IgD-negative memory B cell (primary cell): ENCODE results near the gene TMEM255B. TPM values are rescaled to one million over a fixed set of nuclear protein-coding genes. Genes with fewer than 3 reads are reported as not detected.
"Not testable (repeated sequence)": the region's sequence is repeated elsewhere in the genome, so short reads cannot be mapped to it uniquely, and the experiment has no call there.

Experiments used
- H3K27ac Mint-ChIP-seq, 3 donors: one replicate each; pipeline ENCODE4 v1.8.0; 2020 to 2022; ENCODE audit warnings: mild to moderate bottlenecking in 3 of 3, mixed read lengths in 3 of 3, moderate library complexity in 1 of 3
- H3K27me3 Mint-ChIP-seq: one replicate; pipeline ENCODE4 v1.8.0; 2021; ENCODE audit warnings: mixed read lengths
- H3K36me3 Mint-ChIP-seq: one replicate; pipeline ENCODE4 v1.8.0; 2020; ENCODE audit warnings: mild to moderate bottlenecking, mixed read lengths
- H3K4me1 Mint-ChIP-seq, 3 donors: one replicate each; pipeline ENCODE4 v1.8.0; 2020 to 2022; ENCODE audit warnings: mixed read lengths in 3 of 3, mild to moderate bottlenecking in 1 of 3
- H3K4me3 Mint-ChIP-seq, 4 donors: one replicate each; pipeline ENCODE4 v1.8.0; 2020 to 2022; ENCODE audit warnings: mild to moderate bottlenecking in 4 of 4, mixed read lengths in 4 of 4, moderate library complexity in 3 of 4
- H3K9me3 Mint-ChIP-seq, 3 donors: one replicate each; pipeline ENCODE4 v1.8.0; 2020 to 2021; ENCODE audit warnings: mixed read lengths in 3 of 3, mild to moderate bottlenecking in 1 of 3
- polyA plus RNA-seq: library from polyadenylated mRNA; unstranded; fragments of 300-500 nt; fragmentation: Illumina TruSeq; gene quantifications from one replicate; pipeline ENCODE4 v1.2.3, GENCODE V29; 2021

TMEM255B gene
- polyA plus RNA-seq, 1 donor from 2014 or later, result 0.70 TPM

GRCh38 chr13:113742000-113742441, 17.0 kb upstream of the TMEM255B start:
- Mint-ChIP-seq H3K4me3 (peak overlapping the region in 1 of 4 donors; percentile 65), H3K36me3 (no peaks in the 10 kb centered on the region), H3K27ac (no peak overlapping the region), H3K27me3 (peaks cover 19% of the 10 kb centered on the region), H3K9me3 (no peaks in the 10 kb centered on the region), H3K4me1 (peaks cover 0 to 12% (median 0%) of the 10 kb centered on the region in 3 donors)

GRCh38 chr13:113742445-113743120, 16.4 kb upstream of the TMEM255B start:
- no peaks in the 10 kb centered on the region for H3K36me3 Mint-ChIP-seq
- H3K4me1 Mint-ChIP-seq, result peaks cover 0 to 12% (median 0%) of the 10 kb centered on the region in 3 donors
- H3K27ac Mint-ChIP-seq, result no peak overlapping the region
- peaks cover 19% of the 10 kb centered on the region for H3K27me3 Mint-ChIP-seq
- H3K4me3 Mint-ChIP-seq, result peak overlapping the region in 1 of 4 donors; percentile 65
- no peaks in the 10 kb centered on the region for H3K9me3 Mint-ChIP-seq

- Mint-ChIP-seq H3K4me3 (no peak overlapping the region), H3K27ac (no peak overlapping the region), H3K36me3 (no peaks in the 10 kb centered on the region), H3K9me3 (no peaks in the 10 kb centered on the region), H3K27me3 (peaks cover 19% of the 10 kb centered on the region), H3K4me1 (peaks cover 0 to 12% (median 0%) of the 10 kb centered on the region in 3 donors)
Observed at GRCh38 chr13:113743366-113744195, 15.4 kb upstream of the TMEM255B start.

GRCh38 chr13:113744197-113745000, 14.6 kb upstream of the TMEM255B start:
- Mint-ChIP-seq H3K4me3 (no peak overlapping the region), H3K4me1 (peaks cover 0 to 12% (median 0%) of the 10 kb centered on the region in 3 donors), H3K27me3 (peaks cover 19% of the 10 kb centered on the region), H3K27ac (no peak overlapping the region), H3K36me3 (no peaks in the 10 kb centered on the region), H3K9me3 (no peaks in the 10 kb centered on the region)

GRCh38 chr13:113745059-113745458, 14.0 kb upstream of the TMEM255B start:
- no peaks in the 10 kb centered on the region for H3K36me3 Mint-ChIP-seq
- H3K4me3 Mint-ChIP-seq, result no peak overlapping the region
- H3K27ac Mint-ChIP-seq, result no peak overlapping the region
- peaks cover 18% of the 10 kb centered on the region for H3K27me3 Mint-ChIP-seq
- peaks cover 0 to 12% (median 0%) of the 10 kb centered on the region in 3 donors for H3K4me1 Mint-ChIP-seq
- no peaks in the 10 kb centered on the region for H3K9me3 Mint-ChIP-seq

GRCh38 chr13:113745500-113746142, 13.4 kb upstream of the TMEM255B start:
- H3K36me3 Mint-ChIP-seq, H3K4me3 Mint-ChIP-seq, H3K27ac Mint-ChIP-seq, H3K9me3 Mint-ChIP-seq: not testable (repeated sequence)
- peaks cover 0 to 12% (median under 1%) of the 10 kb centered on the region in 3 donors for H3K4me1 Mint-ChIP-seq
- H3K27me3 Mint-ChIP-seq, result peaks cover 13% of the 10 kb centered on the region

GRCh38 chr13:113746143-113746525, 12.9 kb upstream of the TMEM255B start:
- Mint-ChIP-seq H3K27ac (peak overlapping the region in 2 of 3 donors; percentile 6 to 33), H3K4me3 (no peak overlapping the region)

GRCh38 chr13:113746671-113747070, 12.4 kb upstream of the TMEM255B start:
- no peak overlapping the region for H3K4me3 Mint-ChIP-seq
- H3K27me3 Mint-ChIP-seq, result peaks cover 6% of the 10 kb centered on the region
- peaks cover 0 to 6% (median 1%) of the 10 kb centered on the region in 3 donors for H3K4me1 Mint-ChIP-seq
- H3K36me3 Mint-ChIP-seq, result no peaks in the 10 kb centered on the region
- peak overlapping the region in 1 of 3 donors; percentile 33 for H3K27ac Mint-ChIP-seq
- H3K9me3 Mint-ChIP-seq, result peaks cover 0 to 2% (median 0%) of the 10 kb centered on the region in 3 donors

More at GRCh38 chr13:113746143-113746525, 12.9 kb upstream of the TMEM255B start:
- H3K27me3 Mint-ChIP-seq, result peaks cover 8% of the 10 kb centered on the region
- no peaks in the 10 kb centered on the region for H3K36me3 Mint-ChIP-seq
- H3K4me1 Mint-ChIP-seq, result peaks cover 0 to 12% (median 1%) of the 10 kb centered on the region in 3 donors
- peaks cover 0 to 2% (median 0%) of the 10 kb centered on the region in 3 donors for H3K9me3 Mint-ChIP-seq

- Mint-ChIP-seq H3K4me3 (no peak overlapping the region), H3K36me3 (no peaks in the 10 kb centered on the region), H3K9me3 (peaks cover 0 to 2% (median 0%) of the 10 kb centered on the region in 3 donors), H3K27me3 (peaks cover 4% of the 10 kb centered on the region), H3K27ac (no peak overlapping the region), H3K4me1 (peaks cover 0 to 4% (median 1%) of the 10 kb centered on the region in 3 donors)
Observed at GRCh38 chr13:113747291-113747833, 11.7 kb upstream of the TMEM255B start.

GRCh38 chr13:113748101-113748861, 10.7 kb upstream of the TMEM255B start:
- peaks cover 0 to 4% (median 1%) of the 10 kb centered on the region in 3 donors for H3K4me1 Mint-ChIP-seq
- no peaks in the 10 kb centered on the region for H3K36me3 Mint-ChIP-seq
- H3K9me3 Mint-ChIP-seq, result peaks cover 0 to 2% (median 0%) of the 10 kb centered on the region in 3 donors
- H3K27me3 Mint-ChIP-seq, result no peaks in the 10 kb centered on the region
- H3K4me3 Mint-ChIP-seq, result no peak overlapping the region
- H3K27ac Mint-ChIP-seq, result no peak overlapping the region

GRCh38 chr13:113748862-113749451, 10.1 kb upstream of the TMEM255B start:
- H3K27ac Mint-ChIP-seq, result no peak overlapping the region
- H3K9me3 Mint-ChIP-seq, result peaks cover 0 to 2% (median 0%) of the 10 kb centered on the region in 3 donors
- H3K36me3 Mint-ChIP-seq, result no peaks in the 10 kb centered on the region
- peaks cover 0 to 4% (median 1%) of the 10 kb centered on the region in 3 donors for H3K4me1 Mint-ChIP-seq
- H3K4me3 Mint-ChIP-seq, result no peak overlapping the region
- no peaks in the 10 kb centered on the region for H3K27me3 Mint-ChIP-seq

- no peak overlapping the region for H3K4me3 Mint-ChIP-seq
- H3K27ac Mint-ChIP-seq, result no peak overlapping the region
- H3K36me3 Mint-ChIP-seq, result no peaks in the 10 kb centered on the region
- peaks cover 0 to 4% (median 1%) of the 10 kb centered on the region in 3 donors for H3K4me1 Mint-ChIP-seq
- no peaks in the 10 kb centered on the region for H3K27me3 Mint-ChIP-seq
- peaks cover 0 to 2% (median 0%) of the 10 kb centered on the region in 3 donors for H3K9me3 Mint-ChIP-seq
Observed at GRCh38 chr13:113749507-113749906, 9.5 kb upstream of the TMEM255B start.

GRCh38 chr13:113749967-113750366, 9.1 kb upstream of the TMEM255B start:
- Mint-ChIP-seq H3K4me3 (no peak overlapping the region), H3K36me3 (no peaks in the 10 kb centered on the region), H3K27ac (no peak overlapping the region), H3K27me3 (no peaks in the 10 kb centered on the region), H3K9me3 (peaks cover 0 to 2% (median 0%) of the 10 kb centered on the region in 3 donors), H3K4me1 (peaks cover 0 to 2% (median 1%) of the 10 kb centered on the region in 3 donors)
